Breast epithelium (tissue), 4 donors: ENCODE data around the gene SRC. TPM values are rescaled to one million over a fixed set of nuclear protein-coding genes. Genes with fewer than 3 reads are reported as not detected.

Experiments used
- DNase-seq, 2 donors: peaks; one replicate each; pipeline ENCODE4 v3.0.0-alpha.2; 2019; ENCODE audit warnings: low spot score in 2 of 2
- H3K27ac ChIP-seq, 2 donors: fragments of 200-600 bp; sonication (generic) in 1 of 2; one replicate each; pipeline ENCODE4 v1.5.1; 2016 to 2019; ENCODE audit warnings: mild to moderate bottlenecking in 1 of 2
- H3K27me3 ChIP-seq, 2 donors: fragments of 200-600 bp; sonication (generic) in 1 of 2; one replicate each; pipeline versions ENCODE4 v1.5.1 to v1.6.0; 2017 to 2019; ENCODE audit warnings: control low read depth in 1 of 2, mild to moderate bottlenecking in 1 of 2
- H3K36me3 ChIP-seq: fragments of 200-600 bp; one replicate; pipeline ENCODE4 v1.5.1; 2019
- H3K4me1 ChIP-seq, 2 donors: fragments of 200-600 bp; sonication (generic); one replicate each; pipeline ENCODE4 v1.5.1; 2016 to 2019; ENCODE audit warnings: control low read depth in 1 of 2
- H3K4me3 ChIP-seq, 3 donors: fragments of 200-600 bp; sonication (generic); 1 replicate in 2 of 3; 2 replicates in 1 of 3; pipeline ENCODE4 v1.5.1; 2016 to 2019; ENCODE audit warnings: mild to moderate bottlenecking in 3 of 3, moderate library complexity in 2 of 3
- H3K9me3 ChIP-seq, 2 donors: fragments of 200-600 bp; sonication (generic) in 1 of 2; one replicate each; pipeline ENCODE4 v1.5.1; 2016 to 2019; ENCODE audit warnings: control low read depth in 1 of 2
- CTCF ChIP-seq, 3 donors: fragments of 450-650 bp; IDR thresholded peaks; one replicate each; pipeline ENCODE4 v1.5.1; 2016 to 2017; ENCODE audit warnings: antibody characterized with exemption in 3 of 3, mild to moderate bottlenecking in 3 of 3, moderate library complexity in 3 of 3
- POLR2A ChIP-seq: fragments of 450-650 bp; IDR thresholded peaks from one replicate; pipeline ENCODE4 v1.6.1; 2016; ENCODE audit warnings: antibody characterized with exemption, mild to moderate bottlenecking, moderate library complexity
- POLR2AphosphoS5 ChIP-seq, 3 donors: sonication (generic); formaldehyde crosslinking; IDR thresholded peaks; one replicate each; pipeline ENCODE4 v1.6.1; 2017; ENCODE audit warnings: antibody characterized with exemption in 3 of 3
- intact Hi-C: fragments of 100-400 bp; cut with DNase I; formaldehyde crosslinking; loops from one replicate; pipeline ENCODE4 v1.15.1; 2023; ENCODE audit warnings: low total_unique reads
- total RNA-seq, 3 donors: library from RNA; depleted of rRNA; stranded (reverse); fragments of >200 nt; gene quantifications; one replicate each; pipeline ENCODE4 v1.1.0, GENCODE V29; 2016

SRC gene
- total RNA-seq, 3 donors from 2014 or later = 12.8 to 25.6 (median 20.6) TPM

- Histone ChIP-seq H3K4me1 (peaks cover 9 to 15% of the 10 kb centered on the region in 2 donors), H3K4me3 (peak overlapping the region in 1 of 3 donors; percentile 41), H3K36me3 (no peaks in the 10 kb centered on the region), H3K27ac (peak overlapping the region; percentile 75 to 78), H3K9me3 (no peaks in the 10 kb centered on the region), H3K27me3 (no peaks in the 10 kb centered on the region)
- intact Hi-C loops = no loop called here
- DNase-seq = no peak
- TF ChIP-seq POLR2A (no peak), POLR2AphosphoS5 (IDR thresholded peaks at IDR 0.05) (no peak), CTCF (IDR thresholded peaks at IDR 0.05) (no peak)
These were observed 11.8 kb downstream of the SRC start for GRCh38 chr20:37357481-37358365.

GRCh38 chr20:37358366-37359150 is 12.6 kb downstream of the SRC start:
- Histone ChIP-seq H3K4me1 (peaks cover 9 to 15% of the 10 kb centered on the region in 2 donors), H3K36me3 (no peaks in the 10 kb centered on the region), H3K27me3 (no peaks in the 10 kb centered on the region), H3K4me3 (peak overlapping the region in 2 of 3 donors; percentile 0 to 41), H3K9me3 (no peaks in the 10 kb centered on the region), H3K27ac (peak overlapping the region; percentile 75 to 78)
- TF ChIP-seq POLR2AphosphoS5 (IDR thresholded peaks at IDR 0.05) (no peak), CTCF (IDR thresholded peaks at IDR 0.05) (no peak), POLR2A (no peak)
- intact Hi-C loops = no loop called here
- DNase-seq = peak; percentile 61 to 81

- no peak for DNase-seq
- no peak overlapping the region for H3K4me3 ChIP-seq
- no peak for TF ChIP-seq POLR2AphosphoS5 (IDR thresholded peaks at IDR 0.05)
- no peak for TF ChIP-seq POLR2A
- H3K27ac ChIP-seq = peak overlapping the region; percentile 75 to 78
- no peaks in the 10 kb centered on the region for H3K9me3 ChIP-seq
- no peaks in the 10 kb centered on the region for H3K36me3 ChIP-seq
- no peaks in the 10 kb centered on the region for H3K27me3 ChIP-seq
- intact Hi-C loops = no loop called here
- peaks cover 9 to 15% of the 10 kb centered on the region in 2 donors for H3K4me1 ChIP-seq
These were observed 13.4 kb downstream of the SRC start for GRCh38 chr20:37359331-37359730.

GRCh38 chr20:37359836-37360235 is 13.9 kb downstream of the SRC start:
- no peak for TF ChIP-seq POLR2AphosphoS5 (IDR thresholded peaks at IDR 0.05)
- no peak for TF ChIP-seq CTCF (IDR thresholded peaks at IDR 0.05)
- no peak for TF ChIP-seq POLR2A
- DNase-seq = no peak
- Histone ChIP-seq H3K27ac (peak overlapping the region in 1 of 2 donors; percentile 78), H3K27me3 (no peaks in the 10 kb centered on the region), H3K4me3 (no peak overlapping the region), H3K36me3 (no peaks in the 10 kb centered on the region), H3K9me3 (no peaks in the 10 kb centered on the region), H3K4me1 (peaks cover 9 to 15% of the 10 kb centered on the region in 2 donors)
- intact Hi-C loops = no loop called here

- Histone ChIP-seq H3K9me3 (no peaks in the 10 kb centered on the region), H3K4me3 (no peak overlapping the region), H3K27me3 (no peaks in the 10 kb centered on the region), H3K36me3 (no peaks in the 10 kb centered on the region), H3K4me1 (peaks cover 9 to 15% of the 10 kb centered on the region in 2 donors), H3K27ac (no peak overlapping the region)
- no peak for TF ChIP-seq CTCF (IDR thresholded peaks at IDR 0.05)
- TF ChIP-seq POLR2AphosphoS5 (IDR thresholded peaks at IDR 0.05) = no peak
- TF ChIP-seq POLR2A = no peak
- intact Hi-C loops = no loop called here
- no peak for DNase-seq
These were observed 14.6 kb downstream of the SRC start for GRCh38 chr20:37360391-37361115.
